Sigmoid colon (tissue), 4 donors: Measurements from ENCODE around the gene C1RL.

Source experiments
- CTCF ChIP-seq, 4 experiments: fragments of 450-650 bp in 3 of 4; fragments of 200-600 bp in 1 of 4; IDR thresholded peaks; one replicate each; pipeline ENCODE4 v1.5.1; 2016 to 2019; ENCODE audit warnings: antibody characterized with exemption in 4 of 4, mild to moderate bottlenecking in 3 of 4, moderate library complexity in 2 of 4
- EP300 ChIP-seq, 4 donors: sonication (generic); formaldehyde crosslinking; IDR thresholded peaks; one replicate each; pipeline ENCODE4 v1.6.1; 2017; ENCODE audit warnings: antibody characterized with exemption in 4 of 4
- POLR2A ChIP-seq, 2 donors: fragments of 450-650 bp; IDR thresholded peaks; one replicate each; pipeline ENCODE4 v1.6.1; 2016; ENCODE audit warnings: antibody characterized with exemption in 2 of 2, mild to moderate bottlenecking in 2 of 2, moderate library complexity in 2 of 2

- TF ChIP-seq EP300 (IDR thresholded peaks at IDR 0.05) = no peak
- no peak for TF ChIP-seq CTCF (IDR thresholded peaks at IDR 0.05)
- TF ChIP-seq POLR2A (IDR thresholded peaks at IDR 0.05) = no peak
These were observed 39.6 kb downstream of the C1RL start for GRCh38 chr12:7069386-7069785.
